Measurements from ENCODE around the gene NDFIP2. TPM values are rescaled to one million over a fixed set of nuclear protein-coding genes. Genes with fewer than 3 reads are reported as not detected.

NDFIP2 gene
- total RNA-seq, 1 experiment from 2014 or later = 23.1 TPM

DNA sequence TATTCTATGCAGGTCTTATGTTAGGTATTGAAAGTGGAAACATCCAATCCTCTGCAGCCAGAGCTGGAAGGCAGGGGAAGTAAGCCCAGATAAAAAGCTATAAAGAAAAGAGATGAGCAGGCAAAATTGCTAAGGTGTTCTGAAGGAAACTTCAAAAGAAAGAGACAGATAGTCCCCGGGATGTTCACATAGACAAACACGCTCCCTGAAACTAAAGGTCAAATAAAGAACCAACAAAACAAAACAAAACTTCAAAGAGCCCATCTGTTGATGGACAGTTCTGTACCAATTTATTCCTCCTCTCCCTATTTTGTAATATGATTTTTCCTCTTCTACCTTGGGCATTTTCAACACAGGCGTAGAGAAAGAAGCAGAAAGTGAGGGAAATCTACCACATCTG, 11.3 kb upstream of the NDFIP2 start:
- Mint-ChIP-seq H3K36me3 (no peaks in the 10 kb centered on the region), H3K27ac (no peak overlapping the region), H3K27me3 (ENCODE audit: low read depth) (no peaks in the 10 kb centered on the region), H3K4me1 (no peaks in the 10 kb centered on the region), H3K9me3 (peaks cover 3% of the 10 kb centered on the region), H3K4me3 (no peak overlapping the region)
- TF ChIP-seq, protein P1, sequence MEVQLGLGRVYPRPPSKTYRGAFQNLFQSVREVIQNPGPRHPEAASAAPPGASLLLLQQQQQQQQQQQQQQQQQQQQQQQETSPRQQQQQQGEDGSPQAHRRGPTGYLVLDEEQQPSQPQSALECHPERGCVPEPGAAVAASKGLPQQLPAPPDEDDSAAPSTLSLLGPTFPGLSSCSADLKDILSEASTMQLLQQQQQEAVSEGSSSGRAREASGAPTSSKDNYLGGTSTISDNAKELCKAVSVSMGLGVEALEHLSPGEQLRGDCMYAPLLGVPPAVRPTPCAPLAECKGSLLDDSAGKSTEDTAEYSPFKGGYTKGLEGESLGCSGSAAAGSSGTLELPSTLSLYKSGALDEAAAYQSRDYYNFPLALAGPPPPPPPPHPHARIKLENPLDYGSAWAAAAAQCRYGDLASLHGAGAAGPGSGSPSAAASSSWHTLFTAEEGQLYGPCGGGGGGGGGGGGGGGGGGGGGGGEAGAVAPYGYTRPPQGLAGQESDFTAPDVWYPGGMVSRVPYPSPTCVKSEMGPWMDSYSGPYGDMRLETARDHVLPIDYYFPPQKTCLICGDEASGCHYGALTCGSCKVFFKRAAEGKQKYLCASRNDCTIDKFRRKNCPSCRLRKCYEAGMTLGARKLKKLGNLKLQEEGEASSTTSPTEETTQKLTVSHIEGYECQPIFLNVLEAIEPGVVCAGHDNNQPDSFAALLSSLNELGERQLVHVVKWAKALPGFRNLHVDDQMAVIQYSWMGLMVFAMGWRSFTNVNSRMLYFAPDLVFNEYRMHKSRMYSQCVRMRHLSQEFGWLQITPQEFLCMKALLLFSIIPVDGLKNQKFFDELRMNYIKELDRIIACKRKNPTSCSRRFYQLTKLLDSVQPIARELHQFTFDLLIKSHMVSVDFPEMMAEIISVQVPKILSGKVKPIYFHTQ (CRISPR knock-in tag; IDR thresholded peaks at IDR 0.05) = no peak
- TF ChIP-seq, protein P2, sequence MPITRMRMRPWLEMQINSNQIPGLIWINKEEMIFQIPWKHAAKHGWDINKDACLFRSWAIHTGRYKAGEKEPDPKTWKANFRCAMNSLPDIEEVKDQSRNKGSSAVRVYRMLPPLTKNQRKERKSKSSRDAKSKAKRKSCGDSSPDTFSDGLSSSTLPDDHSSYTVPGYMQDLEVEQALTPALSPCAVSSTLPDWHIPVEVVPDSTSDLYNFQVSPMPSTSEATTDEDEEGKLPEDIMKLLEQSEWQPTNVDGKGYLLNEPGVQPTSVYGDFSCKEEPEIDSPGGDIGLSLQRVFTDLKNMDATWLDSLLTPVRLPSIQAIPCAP (CRISPR knock-in tag; IDR thresholded peaks at IDR 0.05) = no peak
- no peak for TF ChIP-seq FOXK1 (CRISPR knock-in tag; IDR thresholded peaks at IDR 0.05)
- ATAC-seq (no peak), DNase-seq (ENCODE audit: low spot score) (no peak)
- POLR2A ChIA-PET = no interaction called here
- CTCF ChIA-PET = no interaction called here

DNA sequence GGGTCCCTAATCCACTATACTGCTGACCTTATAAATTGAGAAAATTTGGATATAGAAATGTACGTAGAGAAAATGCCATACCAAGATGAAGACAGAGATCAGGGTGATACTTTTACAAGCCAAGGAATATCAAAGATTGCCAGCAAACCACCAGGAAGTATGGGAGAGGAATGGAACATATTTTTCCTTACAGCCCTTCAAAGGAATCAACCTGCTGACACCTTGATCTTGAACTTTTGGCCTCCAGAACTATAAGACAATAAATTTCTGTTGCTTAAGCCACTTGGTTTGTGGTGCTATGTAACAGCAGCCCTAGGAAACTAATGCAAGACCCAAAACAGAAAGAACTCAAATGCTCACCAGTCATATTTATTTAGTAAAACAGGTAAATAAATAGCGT, 10.3 kb upstream of the NDFIP2 start:
- no peaks in the 10 kb centered on the region for H3K4me1 Mint-ChIP-seq
- ChIA-PET POLR2A (no interaction called here), CTCF (no interaction called here)
- no peak overlapping the region for H3K27ac Mint-ChIP-seq
- TF ChIP-seq, protein P3, sequence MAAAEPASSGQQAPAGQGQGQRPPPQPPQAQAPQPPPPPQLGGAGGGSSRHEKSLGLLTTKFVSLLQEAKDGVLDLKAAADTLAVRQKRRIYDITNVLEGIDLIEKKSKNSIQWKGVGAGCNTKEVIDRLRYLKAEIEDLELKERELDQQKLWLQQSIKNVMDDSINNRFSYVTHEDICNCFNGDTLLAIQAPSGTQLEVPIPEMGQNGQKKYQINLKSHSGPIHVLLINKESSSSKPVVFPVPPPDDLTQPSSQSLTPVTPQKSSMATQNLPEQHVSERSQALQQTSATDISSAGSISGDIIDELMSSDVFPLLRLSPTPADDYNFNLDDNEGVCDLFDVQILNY (CRISPR knock-in tag; IDR thresholded peaks at IDR 0.05) = no peak
- TF ChIP-seq EMX1 (CRISPR knock-in tag; IDR thresholded peaks at IDR 0.05) (no peak), JAZF1 (CRISPR knock-in tag; IDR thresholded peaks at IDR 0.05) (no peak), NR2C2 (CRISPR knock-in tag; IDR thresholded peaks at IDR 0.05) (no peak), GRHL2 (CRISPR knock-in tag; IDR thresholded peaks at IDR 0.05; ENCODE audit: insufficient replicate concordance, severe bottlenecking) (no peak)
- TF ChIP-seq, protein P4, sequence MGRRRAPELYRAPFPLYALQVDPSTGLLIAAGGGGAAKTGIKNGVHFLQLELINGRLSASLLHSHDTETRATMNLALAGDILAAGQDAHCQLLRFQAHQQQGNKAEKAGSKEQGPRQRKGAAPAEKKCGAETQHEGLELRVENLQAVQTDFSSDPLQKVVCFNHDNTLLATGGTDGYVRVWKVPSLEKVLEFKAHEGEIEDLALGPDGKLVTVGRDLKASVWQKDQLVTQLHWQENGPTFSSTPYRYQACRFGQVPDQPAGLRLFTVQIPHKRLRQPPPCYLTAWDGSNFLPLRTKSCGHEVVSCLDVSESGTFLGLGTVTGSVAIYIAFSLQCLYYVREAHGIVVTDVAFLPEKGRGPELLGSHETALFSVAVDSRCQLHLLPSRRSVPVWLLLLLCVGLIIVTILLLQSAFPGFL (CRISPR knock-in tag; IDR thresholded peaks at IDR 0.05; ENCODE audit: borderline replicate concordance) = no peak
- no peaks in the 10 kb centered on the region for H3K27me3 Mint-ChIP-seq (ENCODE audit: low read depth)
- ATAC-seq = no peak
- no peaks in the 10 kb centered on the region for H3K36me3 Mint-ChIP-seq
- no peak overlapping the region for H3K4me3 Mint-ChIP-seq
- peaks cover 6% of the 10 kb centered on the region for H3K9me3 Mint-ChIP-seq
- DNase-seq (ENCODE audit: low spot score) = no peak

DNA sequence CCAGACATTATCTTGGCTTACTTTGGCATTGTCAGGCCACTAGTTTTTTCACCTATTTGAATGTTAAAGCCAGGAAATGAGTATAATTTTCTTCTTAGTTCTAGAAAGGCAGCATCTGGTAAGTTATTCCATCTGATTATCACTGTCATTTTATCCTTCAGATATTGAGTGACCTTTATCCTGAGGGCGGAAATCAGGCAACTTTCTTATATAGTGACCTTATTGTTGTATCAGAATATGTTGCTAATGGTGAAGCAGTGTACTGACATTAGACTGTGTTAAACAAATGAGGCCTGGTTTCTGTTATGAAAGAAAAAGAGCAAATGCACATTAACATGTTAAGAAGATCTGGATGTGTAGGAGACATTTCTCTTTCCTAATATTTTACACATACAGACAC, 5.4 kb upstream of the NDFIP2 start:
- ATAC-seq (no peak), DNase-seq (ENCODE audit: low spot score) (no peak)
- CTCF ChIA-PET = no interaction called here
- Mint-ChIP-seq H3K9me3 (peaks cover 6% of the 10 kb centered on the region), H3K36me3 (no peaks in the 10 kb centered on the region), H3K4me3 (no peak overlapping the region), H3K27me3 (ENCODE audit: low read depth) (peaks cover 17% of the 10 kb centered on the region), H3K27ac (no peak overlapping the region), H3K4me1 (0 out of 2 replicates have a peak, but pooled peaks cover 3% of the 10 kb centered on the region)
- POLR2A ChIA-PET = no interaction called here
- TF ChIP-seq ZNF317 (CRISPR knock-in tag; IDR thresholded peaks at IDR 0.05; ENCODE audit: borderline replicate concordance, low read depth) (no peak), ZNF671 (CRISPR knock-in tag; IDR thresholded peaks at IDR 0.05) (no peak), CREM (CRISPR knock-in tag; IDR thresholded peaks at IDR 0.05) (no peak), JAZF1 (CRISPR knock-in tag; IDR thresholded peaks at IDR 0.05) (no peak), NFE2L1 (CRISPR knock-in tag; IDR thresholded peaks at IDR 0.05) (no peak), SOX15 (CRISPR knock-in tag; IDR thresholded peaks at IDR 0.05) (no peak)
- TF ChIP-seq, protein P5, sequence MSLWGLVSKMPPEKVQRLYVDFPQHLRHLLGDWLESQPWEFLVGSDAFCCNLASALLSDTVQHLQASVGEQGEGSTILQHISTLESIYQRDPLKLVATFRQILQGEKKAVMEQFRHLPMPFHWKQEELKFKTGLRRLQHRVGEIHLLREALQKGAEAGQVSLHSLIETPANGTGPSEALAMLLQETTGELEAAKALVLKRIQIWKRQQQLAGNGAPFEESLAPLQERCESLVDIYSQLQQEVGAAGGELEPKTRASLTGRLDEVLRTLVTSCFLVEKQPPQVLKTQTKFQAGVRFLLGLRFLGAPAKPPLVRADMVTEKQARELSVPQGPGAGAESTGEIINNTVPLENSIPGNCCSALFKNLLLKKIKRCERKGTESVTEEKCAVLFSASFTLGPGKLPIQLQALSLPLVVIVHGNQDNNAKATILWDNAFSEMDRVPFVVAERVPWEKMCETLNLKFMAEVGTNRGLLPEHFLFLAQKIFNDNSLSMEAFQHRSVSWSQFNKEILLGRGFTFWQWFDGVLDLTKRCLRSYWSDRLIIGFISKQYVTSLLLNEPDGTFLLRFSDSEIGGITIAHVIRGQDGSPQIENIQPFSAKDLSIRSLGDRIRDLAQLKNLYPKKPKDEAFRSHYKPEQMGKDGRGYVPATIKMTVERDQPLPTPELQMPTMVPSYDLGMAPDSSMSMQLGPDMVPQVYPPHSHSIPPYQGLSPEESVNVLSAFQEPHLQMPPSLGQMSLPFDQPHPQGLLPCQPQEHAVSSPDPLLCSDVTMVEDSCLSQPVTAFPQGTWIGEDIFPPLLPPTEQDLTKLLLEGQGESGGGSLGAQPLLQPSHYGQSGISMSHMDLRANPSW (CRISPR knock-in tag; conservative IDR thresholded peaks at IDR 0.05; ENCODE audit: low read depth) = no peak

Measured in WTC11 (cell line).